HepG2 (cell line): ENCODE data around the gene CNOT8. TPM values are rescaled to one million over a fixed set of nuclear protein-coding genes. Genes with fewer than 3 reads are reported as not detected.
A peak's percentile ranks its signal among the peaks of the same experiment; 100 is the strongest.

Experiments used
- BORCS8-MEF2B ChIP-seq: sonication (generic); formaldehyde crosslinking; IDR thresholded peaks from 2 replicates; pipeline ENCODE4 v1.8.0; 2022; ENCODE audit warnings: mild to moderate bottlenecking, missing genetic modification reagents
- CHD4 ChIP-seq: fragments of 200-600 bp; sonication (generic); IDR thresholded peaks from 2 replicates; pipeline ENCODE4 v1.7.0; 2017; ENCODE audit warnings: mild to moderate bottlenecking, low read length, borderline replicate concordance
- FOXA3 ChIP-seq: IDR thresholded peaks from 2 replicates; pipeline ENCODE4 v1.6.1; 2016; ENCODE audit warnings: missing genetic modification reagents, missing compliant biosample characterization
- KLF6 ChIP-seq: IDR thresholded peaks from 2 replicates; pipeline ENCODE4 v1.8.0; 2016; ENCODE audit warnings: missing biosample characterization, missing genetic modification reagents
- LCORL ChIP-seq, 2 experiments: fragments of 450-650 bp in 1 of 2; sonication (generic) in 1 of 2; formaldehyde crosslinking in 1 of 2; IDR thresholded peaks; 2 replicates each; pipeline versions ENCODE4 v1.5.0 to v1.6.1; 2017 to 2020; ENCODE audit warnings: antibody characterized with exemption in 1 of 2, missing genetic modification reagents in 1 of 2
- MZF1 ChIP-seq: sonication (generic); formaldehyde crosslinking; IDR thresholded peaks from 2 replicates; pipeline ENCODE4 v1.8.1; 2023; ENCODE audit warnings: mild to moderate bottlenecking, missing genetic modification reagents, borderline replicate concordance
- NFYB ChIP-seq: sonication (generic); formaldehyde crosslinking; IDR thresholded peaks from 2 replicates; pipeline ENCODE4 v1.4.0; 2020; ENCODE audit warnings: missing genetic modification reagents
- PCBP2 ChIP-seq: fragments of 200-400 bp; formaldehyde crosslinking; optimal IDR thresholded peaks from 2 replicates; pipeline ENCODE3; 2018; ENCODE audit warnings: low read length, low read depth; ENCODE audit not compliant: poor library complexity, severe bottlenecking
- TCF7 ChIP-seq: sonication (generic); IDR thresholded peaks from 2 replicates; pipeline ENCODE4 v1.6.1; 2016; ENCODE audit warnings: antibody characterized with exemption, low read depth
- ZFAT ChIP-seq: sonication (generic); formaldehyde crosslinking; conservative IDR thresholded peaks from 2 replicates; pipeline ENCODE4 v1.8.1; 2023; ENCODE audit warnings: missing genetic modification reagents, inconsistent platforms
- ZFP82 ChIP-seq: sonication (generic); formaldehyde crosslinking; IDR thresholded peaks from 2 replicates; pipeline ENCODE4 v1.5.1; 2020; ENCODE audit warnings: mild to moderate bottlenecking, missing genetic modification reagents, borderline replicate concordance
- ZNF136 ChIP-seq: sonication (generic); formaldehyde crosslinking; IDR thresholded peaks from 2 replicates; pipeline ENCODE4 v1.8.1; 2022; ENCODE audit warnings: low read depth, mild to moderate bottlenecking, moderate library complexity, missing genetic modification reagents
- ZNF20 ChIP-seq: sonication (generic); formaldehyde crosslinking; IDR thresholded peaks from 2 replicates; pipeline ENCODE4 v1.4.0; 2020; ENCODE audit warnings: mild to moderate bottlenecking, moderate library complexity, missing genetic modification reagents
- ZNF274 ChIP-seq: sonication (generic); formaldehyde crosslinking; IDR thresholded peaks from 2 replicates; pipeline ENCODE4 v1.5.1; 2020; ENCODE audit warnings: mild to moderate bottlenecking, missing genetic modification reagents
- ZNF34 ChIP-seq: sonication (generic); formaldehyde crosslinking; IDR thresholded peaks from 2 replicates; pipeline ENCODE4 v1.4.0; 2020; ENCODE audit warnings: mild to moderate bottlenecking, missing genetic modification reagents, borderline replicate concordance
- ZNF44 ChIP-seq: sonication (generic); formaldehyde crosslinking; IDR thresholded peaks from 2 replicates; pipeline ENCODE4 v1.5.1; 2020; ENCODE audit warnings: mild to moderate bottlenecking, missing genetic modification reagents
- polyA plus RNA-seq, 8 experiments: library from polyadenylated mRNA; depleted of rRNA in 3 of 8; stranded (reverse) in 7 of 8; unstranded in 1 of 8; fragments of >200 nt; fragmentation: Illumina TruSeq in 4 of 8; extraction: Trizol in 4 of 8; gene quantifications; 2 replicates each; pipeline versions ENCODE4 v1.2.1 to v1.2.3, GENCODE V29; 2011 to 2016; ENCODE audit warnings: low read depth in 4 of 8, missing spikeins in 1 of 8, mixed read lengths in 1 of 8; ENCODE audit not compliant: insufficient read depth in 1 of 8
- total RNA-seq, 5 experiments: library from RNA; depleted of rRNA; stranded (reverse); fragments of >200 nt; fragmentation: Illumina TruSeq; extraction: Trizol; gene quantifications; 2 replicates each; pipeline ENCODE4 v1.2.3, GENCODE V29; 2016; ENCODE audit warnings: low read depth in 1 of 5
- TF ChIP-seq, protein P1 (sequence below): sonication (generic); formaldehyde crosslinking; IDR thresholded peaks from 2 replicates; pipeline ENCODE4 v1.4.0; 2020; ENCODE audit warnings: mild to moderate bottlenecking, missing genetic modification reagents
- TF ChIP-seq, protein P2 (sequence below): sonication (generic); formaldehyde crosslinking; IDR thresholded peaks from 2 replicates; pipeline ENCODE4 v1.8.1; 2023; ENCODE audit warnings: mild to moderate bottlenecking, inconsistent platforms, moderate library complexity, missing genetic modification reagents, borderline replicate concordance
- TF ChIP-seq, protein P3 (sequence below): IDR thresholded peaks from 2 replicates; pipeline ENCODE4 v1.6.1; 2018; ENCODE audit warnings: missing genetic modification reagents, mild to moderate bottlenecking, missing compliant biosample characterization
- TF ChIP-seq, protein P4 (sequence below): sonication (generic); formaldehyde crosslinking; IDR thresholded peaks from 2 replicates; pipeline ENCODE4 v1.8.0; 2022; ENCODE audit warnings: mild to moderate bottlenecking, missing genetic modification reagents, moderate library complexity
- TF ChIP-seq, protein P5 (sequence below): sonication (generic); formaldehyde crosslinking; IDR thresholded peaks from 2 replicates; pipeline ENCODE4 v1.4.0; 2020; ENCODE audit warnings: missing genetic modification reagents, borderline replicate concordance

Gene CNOT8
- total and polyA plus RNA-seq, 2 of the 13 experiments (the other 11 are each of a cell fraction or from before 2014, with no cell fraction given), result 37.1 to 74.9 TPM

DNA sequence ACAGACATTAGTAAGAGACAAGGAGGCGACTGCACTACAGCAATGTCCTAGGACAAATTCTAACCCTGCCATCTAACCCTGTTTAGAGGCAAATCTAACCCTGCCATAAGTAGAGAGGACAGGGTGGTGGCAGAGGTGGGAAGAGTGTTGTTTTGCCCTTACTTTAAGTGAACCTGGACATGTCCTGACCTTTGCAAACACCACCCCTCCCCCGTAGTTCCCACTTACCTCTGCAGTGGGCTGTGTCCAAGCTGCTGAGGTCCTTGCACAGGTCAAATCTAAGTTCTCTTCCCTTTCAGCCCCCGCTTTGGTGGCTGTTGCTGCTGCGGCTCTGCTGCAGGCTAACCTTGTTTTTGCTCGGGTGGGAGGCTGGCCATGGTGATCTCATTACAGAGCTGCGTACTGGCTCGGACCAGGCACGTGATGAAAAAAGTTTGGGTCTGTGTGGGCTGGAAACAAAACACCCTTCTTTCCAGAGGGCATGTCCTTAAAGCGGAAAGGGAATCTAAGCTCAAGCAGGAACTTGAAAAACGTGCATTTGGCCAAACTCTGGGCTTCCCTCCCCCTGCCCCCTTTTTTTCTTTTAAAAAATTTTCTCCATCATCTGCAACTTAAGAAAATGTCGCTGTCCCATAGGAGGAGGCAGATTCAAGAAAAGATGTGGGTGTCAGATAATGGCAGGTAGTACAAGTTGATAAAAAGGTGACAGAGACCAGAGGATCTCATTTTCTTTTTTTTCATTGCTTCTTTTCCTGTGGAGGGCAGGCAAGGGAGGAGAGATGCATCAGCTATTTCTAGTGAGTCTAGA lies 8.0 kb upstream of the CNOT8 start, which contains the start of gene FAXDC2 (continued):
- TF ChIP-seq, protein P1, sequence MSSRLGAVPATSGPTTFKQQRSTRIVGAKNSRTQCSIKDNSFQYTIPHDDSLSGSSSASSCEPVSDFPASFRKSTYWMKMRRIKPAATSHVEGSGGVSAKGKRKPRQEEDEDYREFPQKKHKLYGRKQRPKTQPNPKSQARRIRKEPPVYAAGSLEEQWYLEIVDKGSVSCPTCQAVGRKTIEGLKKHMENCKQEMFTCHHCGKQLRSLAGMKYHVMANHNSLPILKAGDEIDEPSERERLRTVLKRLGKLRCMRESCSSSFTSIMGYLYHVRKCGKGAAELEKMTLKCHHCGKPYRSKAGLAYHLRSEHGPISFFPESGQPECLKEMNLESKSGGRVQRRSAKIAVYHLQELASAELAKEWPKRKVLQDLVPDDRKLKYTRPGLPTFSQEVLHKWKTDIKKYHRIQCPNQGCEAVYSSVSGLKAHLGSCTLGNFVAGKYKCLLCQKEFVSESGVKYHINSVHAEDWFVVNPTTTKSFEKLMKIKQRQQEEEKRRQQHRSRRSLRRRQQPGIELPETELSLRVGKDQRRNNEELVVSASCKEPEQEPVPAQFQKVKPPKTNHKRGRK (CRISPR knock-in tag), result no peak
- TF ChIP-seq, protein P2, sequence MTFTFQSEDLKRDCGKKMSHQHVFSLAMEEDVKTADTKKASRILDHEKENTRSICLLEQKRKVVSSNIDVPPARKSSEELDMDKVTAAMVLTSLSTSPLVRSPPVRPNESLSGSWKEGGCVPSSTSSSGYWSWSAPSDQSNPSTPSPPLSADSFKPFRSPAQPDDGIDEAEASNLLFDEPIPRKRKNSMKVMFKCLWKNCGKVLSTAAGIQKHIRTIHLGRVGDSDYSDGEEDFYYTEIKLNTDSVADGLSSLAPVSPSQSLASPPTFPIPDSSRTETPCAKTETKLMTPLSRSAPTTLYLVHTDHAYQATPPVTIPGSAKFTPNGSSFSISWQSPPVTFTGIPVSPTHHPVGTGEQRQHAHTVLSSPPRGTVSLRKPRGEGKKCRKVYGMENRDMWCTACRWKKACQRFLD (CRISPR knock-in tag), result no peak
- TF ChIP-seq, protein P3, sequence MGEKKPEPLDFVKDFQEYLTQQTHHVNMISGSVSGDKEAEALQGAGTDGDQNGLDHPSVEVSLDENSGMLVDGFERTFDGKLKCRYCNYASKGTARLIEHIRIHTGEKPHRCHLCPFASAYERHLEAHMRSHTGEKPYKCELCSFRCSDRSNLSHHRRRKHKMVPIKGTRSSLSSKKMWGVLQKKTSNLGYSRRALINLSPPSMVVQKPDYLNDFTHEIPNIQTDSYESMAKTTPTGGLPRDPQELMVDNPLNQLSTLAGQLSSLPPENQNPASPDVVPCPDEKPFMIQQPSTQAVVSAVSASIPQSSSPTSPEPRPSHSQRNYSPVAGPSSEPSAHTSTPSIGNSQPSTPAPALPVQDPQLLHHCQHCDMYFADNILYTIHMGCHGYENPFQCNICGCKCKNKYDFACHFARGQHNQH (CRISPR knock-in tag), result peak; percentile 32; the same call in 1 of the 2 replicates
- peak; percentile 24; the same call in 1 of the 2 replicates for TF ChIP-seq NFYB (CRISPR knock-in tag)
- TF ChIP-seq ZNF20 (CRISPR knock-in tag), result no peak; the same call in 1 of the 2 replicates
- 0 out of 2 replicates have a peak, but pooled peaks have one; percentile 23 for TF ChIP-seq ZNF136 (CRISPR knock-in tag)
- TF ChIP-seq FOXA3 (CRISPR knock-in tag), result 0 out of 2 replicates have a peak, but pooled peaks have one; percentile 9
- no peak for TF ChIP-seq ZNF34 (CRISPR knock-in tag)
- TF ChIP-seq ZNF44 (CRISPR knock-in tag), result no peak
- no peak for TF ChIP-seq CHD4
- TF ChIP-seq ZFP82 (CRISPR knock-in tag), result no peak
- 0 out of 2 replicates have a peak, but pooled peaks have one; percentile 22 for TF ChIP-seq ZNF274 (CRISPR knock-in tag)
- TF ChIP-seq MZF1, result no peak
- TF ChIP-seq ZFAT (CRISPR knock-in tag), result no peak
- TF ChIP-seq, protein P4, sequence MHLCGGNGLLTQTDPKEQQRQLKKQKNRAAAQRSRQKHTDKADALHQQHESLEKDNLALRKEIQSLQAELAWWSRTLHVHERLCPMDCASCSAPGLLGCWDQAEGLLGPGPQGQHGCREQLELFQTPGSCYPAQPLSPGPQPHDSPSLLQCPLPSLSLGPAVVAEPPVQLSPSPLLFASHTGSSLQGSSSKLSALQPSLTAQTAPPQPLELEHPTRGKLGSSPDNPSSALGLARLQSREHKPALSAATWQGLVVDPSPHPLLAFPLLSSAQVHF (CRISPR knock-in tag), result no peak
- TF ChIP-seq KLF6, result no peak
- TF ChIP-seq, protein P5, sequence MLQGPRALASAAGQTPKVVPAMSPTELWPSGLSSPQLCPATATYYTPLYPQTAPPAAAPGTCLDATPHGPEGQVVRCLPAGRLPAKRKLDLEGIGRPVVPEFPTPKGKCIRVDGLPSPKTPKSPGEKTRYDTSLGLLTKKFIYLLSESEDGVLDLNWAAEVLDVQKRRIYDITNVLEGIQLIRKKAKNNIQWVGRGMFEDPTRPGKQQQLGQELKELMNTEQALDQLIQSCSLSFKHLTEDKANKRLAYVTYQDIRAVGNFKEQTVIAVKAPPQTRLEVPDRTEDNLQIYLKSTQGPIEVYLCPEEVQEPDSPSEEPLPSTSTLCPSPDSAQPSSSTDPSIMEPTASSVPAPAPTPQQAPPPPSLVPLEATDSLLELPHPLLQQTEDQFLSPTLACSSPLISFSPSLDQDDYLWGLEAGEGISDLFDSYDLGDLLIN, result no peak
- TF ChIP-seq PCBP2, result no peak
- TF ChIP-seq BORCS8-MEF2B (CRISPR knock-in tag), result no peak
- TF ChIP-seq TCF7, result no peak
- no peak for TF ChIP-seq LCORL (IDR thresholded peaks at IDR 0.05)
- TF ChIP-seq LCORL (CRISPR knock-in tag; IDR thresholded peaks at IDR 0.05), result peak; percentile 33; the same call in 1 of the 2 replicates
- TF ChIP-seq, all 625 proteins: peak for 116
